Loucy (cell line): Measurements from ENCODE around the gene TMIE.

Experiments used
- EZH2phosphoT487 ChIP-seq: fragments of 200-600 bp; IDR thresholded peaks from 2 replicates; pipeline ENCODE4 v1.6.1; 2018; ENCODE audit warnings: antibody characterized with exemption, mild to moderate bottlenecking, moderate library complexity, borderline replicate concordance
- TF ChIP-seq, protein P1 (sequence below): fragments of 200-600 bp; sonication (generic); conservative IDR thresholded peaks from 2 replicates; pipeline ENCODE4 v1.5.1; 2014; ENCODE audit warnings: mild to moderate bottlenecking, antibody characterized with exemption, low read length

DNA sequence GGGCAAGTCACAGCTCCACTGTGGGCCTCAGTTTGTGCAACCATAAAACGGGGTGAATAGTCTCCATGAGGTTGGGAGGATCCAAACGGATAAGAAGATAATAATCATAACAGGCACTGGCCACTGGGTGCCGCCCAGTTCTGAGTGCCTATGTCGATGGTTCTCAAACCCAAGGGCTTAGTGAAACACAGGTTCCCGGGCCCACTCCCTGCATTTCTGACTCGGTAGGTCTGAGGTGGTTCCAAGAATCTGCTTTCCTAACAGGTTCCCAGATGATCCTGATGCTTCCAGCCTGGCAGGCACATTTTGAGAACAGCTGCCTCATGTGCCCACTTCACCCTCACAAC lies 28.9 kb upstream of the TMIE start:
- TF ChIP-seq, protein P1, sequence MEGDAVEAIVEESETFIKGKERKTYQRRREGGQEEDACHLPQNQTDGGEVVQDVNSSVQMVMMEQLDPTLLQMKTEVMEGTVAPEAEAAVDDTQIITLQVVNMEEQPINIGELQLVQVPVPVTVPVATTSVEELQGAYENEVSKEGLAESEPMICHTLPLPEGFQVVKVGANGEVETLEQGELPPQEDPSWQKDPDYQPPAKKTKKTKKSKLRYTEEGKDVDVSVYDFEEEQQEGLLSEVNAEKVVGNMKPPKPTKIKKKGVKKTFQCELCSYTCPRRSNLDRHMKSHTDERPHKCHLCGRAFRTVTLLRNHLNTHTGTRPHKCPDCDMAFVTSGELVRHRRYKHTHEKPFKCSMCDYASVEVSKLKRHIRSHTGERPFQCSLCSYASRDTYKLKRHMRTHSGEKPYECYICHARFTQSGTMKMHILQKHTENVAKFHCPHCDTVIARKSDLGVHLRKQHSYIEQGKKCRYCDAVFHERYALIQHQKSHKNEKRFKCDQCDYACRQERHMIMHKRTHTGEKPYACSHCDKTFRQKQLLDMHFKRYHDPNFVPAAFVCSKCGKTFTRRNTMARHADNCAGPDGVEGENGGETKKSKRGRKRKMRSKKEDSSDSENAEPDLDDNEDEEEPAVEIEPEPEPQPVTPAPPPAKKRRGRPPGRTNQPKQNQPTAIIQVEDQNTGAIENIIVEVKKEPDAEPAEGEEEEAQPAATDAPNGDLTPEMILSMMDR: no peak
- no peak for TF ChIP-seq EZH2phosphoT487
